Fibroblast of skin of right quadriceps (primary cell): ENCODE results near the gene CAPN3.

Experiments
- DNase-seq: peaks from one replicate; pipeline ENCODE4 v3.0.0-alpha.2; 2013

Gene CAPN3

DNA sequence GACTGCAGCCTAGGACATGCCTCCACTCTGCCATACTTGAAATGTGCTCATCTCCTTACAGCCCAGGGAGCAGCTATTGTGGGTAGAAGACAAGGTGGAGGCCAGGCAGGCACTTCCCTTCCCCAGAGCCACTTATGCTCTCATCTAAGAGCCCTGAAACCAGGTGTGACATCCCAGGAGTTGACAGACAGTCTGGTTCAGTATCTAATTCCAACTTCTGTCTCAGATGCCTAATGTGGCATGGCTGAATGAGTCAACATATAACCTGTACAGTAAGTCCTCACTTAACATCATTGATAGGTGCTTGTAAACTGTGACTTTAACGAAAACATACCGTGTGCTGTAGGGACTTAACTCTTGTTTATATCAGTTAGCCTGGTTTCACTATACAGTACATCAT, 1.2 kb upstream of the CAPN3 start:
- DNase-seq, result no peak

DNA sequence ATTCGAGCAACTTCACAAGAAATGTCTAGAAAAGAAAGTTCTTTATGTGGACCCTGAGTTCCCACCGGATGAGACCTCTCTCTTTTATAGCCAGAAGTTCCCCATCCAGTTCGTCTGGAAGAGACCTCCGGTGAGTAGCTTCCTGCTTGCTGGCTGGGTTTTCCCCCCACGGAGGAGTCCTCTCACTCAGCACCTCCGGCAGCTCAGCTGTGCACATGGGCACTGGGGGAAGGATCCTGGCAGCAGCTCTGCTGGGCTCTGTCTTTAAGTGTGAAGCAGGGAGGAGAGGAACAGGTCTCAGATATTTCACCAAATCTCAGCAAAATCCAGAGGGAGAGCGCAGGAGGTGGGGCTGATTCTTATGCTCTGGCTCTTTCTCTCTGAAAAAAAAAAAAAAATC, 684 bp downstream of the CAPN3 start:
- no peak for DNase-seq

DNA sequence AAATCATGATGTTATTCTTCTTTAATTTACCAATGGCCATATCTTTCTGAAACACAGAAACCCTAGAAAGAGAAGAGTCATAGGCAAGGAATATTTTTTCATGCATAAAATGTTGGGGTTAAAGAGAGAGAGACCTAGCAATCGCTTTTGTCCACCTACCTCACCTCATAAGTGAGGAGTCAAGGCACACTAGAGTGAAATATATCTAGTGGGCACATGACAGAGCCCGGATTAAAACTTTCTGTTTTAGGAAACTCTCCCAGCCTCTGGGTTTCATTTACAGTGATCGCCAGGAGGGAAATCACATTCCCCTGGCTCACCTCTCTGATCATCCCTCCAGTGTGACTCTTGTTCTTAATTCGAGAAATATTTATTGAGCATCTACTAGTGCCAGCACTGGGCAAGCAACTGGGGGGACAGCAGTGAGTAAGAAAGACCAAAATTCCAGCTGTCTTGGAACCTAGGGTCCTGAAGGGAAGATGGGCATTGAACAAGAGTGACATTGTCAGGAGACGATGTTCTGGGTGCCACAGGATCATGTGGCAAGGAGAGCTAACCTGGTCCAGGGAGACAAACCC, 1.3 kb downstream of the CAPN3 start:
- no peak for DNase-seq

DNA sequence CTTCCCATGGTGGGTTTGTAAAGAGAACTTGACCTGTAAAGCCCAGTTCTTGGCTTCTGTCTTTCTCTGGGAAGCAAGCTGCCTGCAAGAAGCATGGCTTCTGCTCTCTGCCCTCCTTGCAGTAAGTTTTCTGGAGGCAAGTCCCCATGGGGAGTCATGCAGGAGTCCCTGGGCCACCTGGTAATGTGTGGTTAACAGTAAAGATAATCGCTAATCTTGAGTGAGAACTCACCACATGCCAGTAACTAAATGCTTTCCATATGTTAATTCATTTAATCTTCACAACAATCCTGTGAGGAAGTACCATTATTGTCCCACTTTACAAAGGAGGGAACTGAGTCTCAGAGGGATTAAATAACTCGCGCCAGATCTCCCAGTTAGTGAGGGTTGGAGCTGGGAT, 4.2 kb downstream of the CAPN3 start:
- no peak for DNase-seq

DNA sequence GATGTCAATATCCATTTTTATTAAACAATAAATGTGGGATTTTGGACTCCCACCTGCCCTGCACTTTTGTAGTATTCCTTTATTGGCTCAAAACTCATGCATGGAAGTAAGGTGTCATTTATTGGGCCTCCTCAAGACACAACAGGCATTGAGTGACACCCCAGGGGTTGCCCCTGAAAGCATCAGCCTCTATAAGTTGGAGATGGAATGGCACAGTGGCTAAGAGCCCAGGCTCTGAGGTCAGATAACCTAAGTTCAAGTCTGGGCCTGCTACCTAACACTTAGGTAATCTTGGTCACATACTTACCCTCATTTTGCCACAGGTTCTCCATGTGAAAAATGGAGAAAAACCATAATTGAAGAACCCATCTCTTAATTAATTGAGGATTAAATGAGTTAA, 4.6 kb downstream of the CAPN3 start:
- DNase-seq, result no peak

DNA sequence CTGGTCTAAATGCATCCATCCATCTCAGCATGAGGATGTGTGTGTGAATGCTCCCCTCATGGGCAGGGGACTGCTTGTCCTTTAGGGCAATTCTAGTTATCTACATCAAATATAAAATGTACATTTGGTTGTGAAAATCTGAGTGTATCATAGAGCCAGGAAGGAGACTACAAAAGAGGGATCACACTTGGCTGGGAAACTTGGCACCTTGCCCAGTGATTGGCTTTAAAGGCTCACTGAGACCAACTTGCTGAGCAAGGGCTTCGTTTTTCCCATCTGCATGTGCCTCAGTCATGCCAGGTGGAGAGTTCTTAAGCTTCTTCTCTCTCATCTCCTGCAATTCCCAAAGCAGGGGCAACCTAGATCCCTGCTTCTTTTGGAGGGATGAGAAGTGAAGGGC, 5.2 kb downstream of the CAPN3 start:
- no peak for DNase-seq

DNA sequence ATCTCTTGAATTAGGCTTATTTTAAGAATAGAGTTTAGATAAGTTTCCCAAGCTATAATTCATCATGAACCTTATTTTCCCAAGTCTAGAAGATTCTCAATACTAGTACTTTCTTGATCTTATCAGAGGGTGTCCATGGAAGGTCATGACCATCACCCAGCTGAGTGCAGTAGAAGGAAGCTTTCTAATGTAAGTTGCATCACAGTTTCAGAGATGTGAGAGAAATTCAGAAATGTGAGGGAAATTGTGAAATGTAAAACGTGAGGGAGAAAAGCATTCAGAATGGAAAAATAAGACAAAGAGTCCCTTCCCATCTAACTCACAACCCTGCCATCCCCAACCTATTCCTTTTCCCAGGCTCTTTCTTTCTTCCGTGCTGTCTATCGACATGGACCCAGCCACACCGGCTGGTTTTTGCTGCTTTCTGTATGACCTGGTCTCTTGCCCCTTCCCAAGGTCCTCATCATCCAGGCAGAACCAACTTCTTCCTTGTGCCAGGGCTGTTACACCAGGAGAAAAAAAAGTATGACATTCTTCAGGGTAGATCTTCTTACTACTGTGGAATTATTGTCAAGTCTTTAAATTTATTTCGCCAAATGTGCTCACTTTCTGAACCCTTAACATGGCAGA, 6.7 kb downstream of the CAPN3 start:
- no peak for DNase-seq

DNA sequence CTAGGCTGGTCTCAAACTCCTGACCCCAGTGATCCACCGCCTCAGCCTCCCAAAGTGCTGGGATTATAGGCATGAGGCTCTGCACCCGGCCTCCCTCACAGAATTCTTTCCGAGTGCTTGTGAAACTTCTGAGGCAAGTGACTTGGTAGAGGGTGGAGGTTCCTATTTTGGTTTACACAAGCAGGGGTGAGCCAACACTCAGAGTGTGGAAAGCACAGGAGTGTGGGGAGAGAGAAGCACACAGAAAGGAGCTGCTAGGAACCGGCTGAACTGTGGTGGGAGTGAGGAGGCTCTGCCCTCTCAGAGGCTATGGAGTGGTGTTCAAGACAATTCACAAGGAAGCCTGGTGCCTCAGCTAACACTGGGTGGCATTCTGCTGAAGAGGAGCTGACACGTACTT, 7.7 kb downstream of the CAPN3 start:
- DNase-seq, result no peak

DNA sequence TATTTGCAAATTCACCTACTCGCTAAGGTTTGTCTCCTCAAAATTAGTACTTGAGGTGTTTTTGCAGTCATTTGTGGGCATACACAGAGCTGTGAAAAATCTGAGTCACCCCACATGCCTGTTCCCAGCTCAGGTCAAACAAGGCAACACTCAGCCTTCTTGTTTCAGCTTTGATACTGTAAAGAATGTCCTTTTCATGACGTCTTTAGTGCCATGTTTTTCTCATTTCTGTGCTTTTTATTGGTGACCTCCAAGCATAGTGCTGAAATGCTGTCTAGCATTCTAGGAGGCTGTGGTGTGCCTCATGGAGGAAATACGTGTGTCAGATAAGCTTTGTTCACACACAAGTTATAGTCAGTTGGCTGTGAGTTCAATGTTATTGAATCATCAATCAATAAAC, 8.8 kb downstream of the CAPN3 start:
- peak; percentile 43 for DNase-seq

DNA sequence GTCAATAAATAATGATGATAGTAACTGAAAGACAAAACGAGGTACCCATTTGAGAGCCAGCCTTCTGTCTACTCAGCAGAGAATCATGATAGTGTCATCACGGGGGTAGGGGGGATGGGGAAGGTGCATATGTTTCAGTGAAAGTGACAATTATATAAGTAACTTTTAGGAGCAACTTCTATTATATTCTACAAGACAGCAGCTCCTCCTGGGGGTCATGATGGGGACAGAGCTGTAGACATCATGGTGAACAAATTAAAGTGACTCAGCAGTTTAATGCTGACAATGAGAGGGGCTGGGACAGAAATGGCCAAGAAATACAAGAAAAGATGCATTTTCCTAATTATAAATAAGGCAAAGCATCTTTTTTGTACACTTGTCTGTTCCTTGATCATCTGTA, 11.8 kb downstream of the CAPN3 start:
- DNase-seq, result peak; percentile 28

DNA sequence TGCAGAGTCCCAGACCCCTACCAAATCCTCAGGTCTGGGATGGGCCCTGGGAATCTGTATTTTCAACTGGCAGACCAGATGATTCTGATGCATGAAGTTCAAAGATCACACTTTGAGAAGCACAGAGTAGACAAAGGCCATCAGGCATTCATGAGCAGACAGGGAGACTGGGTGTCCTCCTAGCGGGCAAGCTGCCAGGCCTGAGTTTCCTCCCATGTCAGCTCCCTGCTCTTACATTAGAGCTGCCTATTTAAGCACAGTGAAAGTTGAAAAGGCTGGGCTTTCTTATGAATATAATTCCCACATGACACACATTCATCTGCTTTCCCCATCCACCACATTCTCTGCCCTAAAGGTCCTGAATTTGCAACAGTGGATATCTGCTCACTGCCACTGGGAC, 14.0 kb downstream of the CAPN3 start:
- no peak for DNase-seq

DNA sequence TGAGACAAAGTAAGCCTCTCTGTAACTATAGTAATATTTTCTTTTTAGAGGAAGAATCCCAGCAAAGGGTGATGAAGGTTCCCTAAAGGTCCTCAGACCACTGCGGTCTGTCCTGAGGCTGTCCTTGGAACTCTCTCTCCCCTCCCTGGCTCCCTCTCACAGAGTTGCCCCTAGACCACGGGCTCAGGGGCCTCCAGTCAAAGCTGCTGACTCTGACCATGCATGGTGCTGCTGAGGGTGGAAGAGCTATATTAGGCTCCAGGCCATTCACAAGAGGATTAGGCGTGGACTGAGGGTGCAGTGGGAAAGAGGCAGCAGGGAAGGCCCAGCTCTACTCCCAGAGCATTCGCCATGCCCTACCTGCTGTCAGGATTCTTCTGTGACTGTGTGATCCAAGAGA, 14.6 kb downstream of the CAPN3 start:
- no peak for DNase-seq

DNA sequence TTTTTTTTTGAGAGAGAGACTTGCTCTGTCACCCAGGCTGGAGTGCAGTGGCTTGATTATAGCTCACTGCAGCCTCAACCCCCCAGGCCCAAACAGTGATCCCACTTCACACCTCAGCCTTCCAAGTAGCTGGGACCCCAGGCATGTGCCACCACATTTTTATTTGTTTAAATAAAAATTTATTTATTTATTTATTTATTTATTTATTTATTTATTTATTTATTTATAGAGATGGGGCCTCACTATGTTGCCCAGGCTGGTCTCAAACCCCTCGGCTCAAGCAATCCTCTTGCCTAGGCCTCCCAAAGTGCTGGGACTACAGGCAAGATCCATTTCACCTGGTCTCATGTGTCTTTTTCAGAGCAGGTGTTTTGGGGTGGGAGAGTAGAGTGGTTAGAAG, 15.5 kb downstream of the CAPN3 start:
- no peak for DNase-seq

DNA sequence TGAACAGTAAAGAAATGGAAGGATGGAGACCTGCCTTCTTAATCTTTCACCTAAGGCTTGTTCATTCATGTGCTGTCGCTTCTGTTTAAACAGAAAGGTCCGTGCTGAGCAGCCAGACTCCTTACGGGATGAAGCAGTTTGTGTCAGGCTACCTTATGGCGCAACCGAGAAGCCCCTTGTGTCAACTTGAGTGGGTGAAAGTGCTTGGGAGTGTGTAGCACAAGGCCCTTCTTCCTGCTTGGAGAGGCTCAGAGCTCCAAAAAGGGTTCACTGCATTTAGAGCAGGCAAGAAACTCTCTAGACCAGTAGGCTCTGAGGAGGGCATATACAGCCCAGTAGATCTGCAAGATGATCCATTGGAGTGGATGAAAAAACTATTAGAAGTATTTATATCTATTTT, 16.0 kb downstream of the CAPN3 start:
- no peak for DNase-seq

DNA sequence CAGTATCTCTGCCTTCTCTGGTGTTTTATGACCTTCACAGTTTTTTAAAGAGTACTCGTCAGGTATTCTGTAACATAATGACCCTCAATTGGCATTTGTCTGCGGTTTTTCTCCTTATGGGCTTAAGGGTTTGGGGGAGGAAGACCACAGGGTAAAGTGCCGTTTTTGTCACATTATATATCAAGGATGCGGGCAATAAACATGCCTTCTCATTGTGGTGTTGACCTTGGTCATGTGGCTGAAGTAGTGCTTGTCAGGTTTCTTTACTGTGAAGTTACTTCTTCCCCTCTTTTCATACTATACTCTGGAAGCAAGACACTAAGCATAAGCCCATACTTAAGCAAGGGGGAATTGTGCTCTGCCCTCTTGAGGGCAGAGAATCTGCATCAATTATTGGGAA, 16.6 kb downstream of the CAPN3 start:
- DNase-seq, result no peak

DNA sequence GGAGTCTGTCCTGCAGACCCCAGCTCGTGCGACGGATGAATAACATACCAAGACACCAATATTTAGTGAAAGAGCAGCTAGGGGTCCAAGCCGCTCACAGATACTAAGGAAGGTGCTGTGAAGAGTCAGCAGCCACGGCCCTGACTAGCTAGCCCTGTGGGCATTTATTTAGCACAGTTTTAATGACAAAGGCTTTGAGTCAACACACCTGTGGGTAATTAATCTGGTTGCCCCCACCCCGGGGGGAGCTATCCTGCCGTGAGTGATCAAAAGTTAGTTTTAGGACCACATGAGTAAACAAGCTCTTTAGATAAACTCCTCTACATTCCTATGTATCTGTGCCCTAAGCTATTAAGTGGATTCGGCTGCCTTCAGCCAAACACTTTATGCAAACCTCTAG, 18.7 kb downstream of the CAPN3 start:
- no peak for DNase-seq

DNA sequence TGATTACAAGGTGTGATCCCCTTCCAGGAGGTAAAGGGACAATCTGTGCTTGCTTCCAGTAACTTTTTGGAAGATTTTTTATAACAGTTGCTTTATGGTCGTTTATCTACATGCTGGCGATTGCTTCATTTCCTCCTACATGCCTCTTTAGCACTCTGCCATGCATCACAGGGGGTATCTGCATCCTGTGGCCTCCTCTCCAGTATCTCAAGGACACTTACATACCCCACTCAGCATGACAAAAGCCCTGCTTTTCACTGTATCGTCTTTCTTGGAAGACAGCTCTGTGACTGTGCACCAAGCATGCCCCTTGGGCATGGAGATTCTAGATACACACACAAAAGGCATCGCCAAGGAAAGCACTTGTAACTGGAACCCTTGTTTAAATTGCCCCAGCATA, 25.3 kb downstream of the CAPN3 start:
- DNase-seq, result no peak

DNA sequence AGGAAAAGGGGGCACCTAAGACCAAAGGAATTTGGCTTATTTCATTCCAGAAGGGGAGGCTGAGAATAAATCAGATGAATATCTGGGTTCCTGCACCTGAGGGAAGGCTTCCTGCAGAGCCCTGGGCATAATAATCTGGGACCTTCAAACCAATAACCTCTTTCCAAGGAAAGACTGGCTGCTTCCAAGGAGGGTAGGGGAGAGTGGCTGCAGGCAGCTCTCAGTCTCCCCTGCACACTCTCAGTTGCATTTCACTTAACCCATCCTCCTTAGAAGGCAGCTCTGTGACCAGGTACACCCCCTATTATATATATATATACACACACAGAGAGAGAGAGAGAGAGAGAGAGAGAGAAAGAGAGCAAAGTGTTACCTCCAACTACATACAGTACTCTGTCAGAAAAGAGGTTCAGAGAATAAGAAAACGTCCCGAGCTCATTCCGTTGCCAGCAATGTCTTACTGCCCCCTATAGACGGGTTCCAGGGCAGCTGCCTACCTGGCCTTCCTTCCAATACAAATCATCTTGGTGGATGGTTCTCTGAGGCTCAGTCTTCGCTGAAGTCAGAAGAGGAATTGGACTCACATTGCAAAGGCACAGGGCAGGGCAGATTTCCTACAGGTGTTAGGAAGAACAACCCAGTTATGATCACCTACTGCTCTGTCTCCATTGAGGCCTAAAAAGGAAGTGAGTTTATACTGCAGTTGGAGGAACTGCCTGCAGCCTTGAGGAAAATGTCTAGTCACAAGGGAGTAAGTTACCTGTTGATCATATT, 26.1 kb downstream of the CAPN3 start:
- DNase-seq, result peak; percentile 45

DNA sequence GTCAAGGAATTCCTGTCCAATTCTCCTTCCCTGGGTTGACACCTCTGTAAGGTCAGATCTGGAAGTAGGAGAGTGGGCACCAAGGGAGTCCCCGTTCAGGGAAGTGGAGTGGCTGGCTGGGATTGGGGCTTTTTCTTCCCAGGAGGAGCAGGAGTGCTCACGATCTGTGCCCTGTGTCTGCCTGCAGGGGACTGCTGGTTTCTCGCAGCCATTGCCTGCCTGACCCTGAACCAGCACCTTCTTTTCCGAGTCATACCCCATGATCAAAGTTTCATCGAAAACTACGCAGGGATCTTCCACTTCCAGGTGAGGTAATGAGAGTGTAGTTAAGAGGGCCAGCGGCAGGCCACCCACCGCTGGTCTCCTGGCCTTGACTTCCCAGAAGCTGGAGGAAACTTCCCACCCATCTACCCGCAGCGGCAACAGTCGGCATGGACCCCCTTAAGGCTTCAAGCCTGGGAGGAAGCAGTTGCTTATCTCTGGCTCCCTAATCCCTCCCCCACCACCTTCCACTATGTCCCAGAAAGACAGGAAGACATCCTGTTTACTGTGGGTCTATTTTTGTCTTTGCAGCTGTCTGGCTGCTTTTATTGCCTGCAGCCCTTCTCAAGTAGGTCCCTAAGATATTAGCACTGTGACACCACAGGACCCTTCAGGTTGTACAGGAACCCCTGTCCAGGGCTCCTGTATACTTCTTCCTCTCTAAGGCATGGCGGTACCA, 26.8 kb downstream of the CAPN3 start:
- DNase-seq, result no peak

DNA sequence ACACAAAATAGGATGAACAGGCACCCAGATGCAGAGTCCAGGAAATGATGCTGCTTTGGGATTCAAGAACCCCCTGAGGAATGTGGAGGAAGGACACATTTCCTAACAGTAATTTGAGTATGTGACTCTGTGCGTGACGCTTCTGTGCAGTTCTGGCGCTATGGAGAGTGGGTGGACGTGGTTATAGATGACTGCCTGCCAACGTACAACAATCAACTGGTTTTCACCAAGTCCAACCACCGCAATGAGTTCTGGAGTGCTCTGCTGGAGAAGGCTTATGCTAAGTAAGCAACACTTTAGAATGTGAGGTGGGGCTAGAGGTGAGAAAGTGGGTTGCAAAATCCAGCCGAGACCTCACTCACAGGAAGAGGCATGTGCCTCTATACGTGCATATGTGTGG, 28.3 kb downstream of the CAPN3 start:
- peak; percentile 25 for DNase-seq

DNA sequence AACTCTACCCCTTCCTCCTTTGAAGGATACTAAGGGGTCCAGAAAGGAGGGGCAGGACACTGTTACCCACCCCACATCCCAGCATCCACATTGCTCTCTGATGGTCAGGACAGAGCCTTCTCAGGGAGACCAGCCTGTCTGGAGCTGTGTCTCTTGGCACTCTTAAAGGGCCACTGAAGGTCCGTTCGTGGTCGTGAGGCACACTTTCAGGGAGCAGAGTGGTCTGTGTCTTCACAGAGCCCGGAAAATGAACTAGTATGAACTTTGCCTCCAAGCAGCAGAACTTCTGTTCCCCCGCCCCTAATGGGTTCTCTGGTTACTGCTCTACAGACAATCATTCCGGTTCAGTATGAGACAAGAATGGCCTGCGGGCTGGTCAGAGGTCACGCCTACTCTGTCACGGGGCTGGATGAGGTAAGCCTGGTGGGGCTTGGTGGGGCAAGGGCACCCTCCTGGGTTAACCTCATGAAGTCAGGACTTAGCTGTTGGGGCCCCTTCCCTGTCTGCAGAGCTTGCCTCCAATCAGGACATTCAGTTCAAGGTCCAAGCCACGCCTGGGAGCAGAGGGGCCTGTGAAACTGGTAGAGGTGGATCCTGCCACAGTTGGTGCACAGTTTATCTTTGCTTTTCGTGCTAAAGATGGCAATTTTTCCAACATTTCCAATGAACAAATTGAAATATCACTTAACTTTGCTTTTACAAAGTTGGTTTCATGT, 33.2 kb downstream of the CAPN3 start:
- no peak for DNase-seq

DNA sequence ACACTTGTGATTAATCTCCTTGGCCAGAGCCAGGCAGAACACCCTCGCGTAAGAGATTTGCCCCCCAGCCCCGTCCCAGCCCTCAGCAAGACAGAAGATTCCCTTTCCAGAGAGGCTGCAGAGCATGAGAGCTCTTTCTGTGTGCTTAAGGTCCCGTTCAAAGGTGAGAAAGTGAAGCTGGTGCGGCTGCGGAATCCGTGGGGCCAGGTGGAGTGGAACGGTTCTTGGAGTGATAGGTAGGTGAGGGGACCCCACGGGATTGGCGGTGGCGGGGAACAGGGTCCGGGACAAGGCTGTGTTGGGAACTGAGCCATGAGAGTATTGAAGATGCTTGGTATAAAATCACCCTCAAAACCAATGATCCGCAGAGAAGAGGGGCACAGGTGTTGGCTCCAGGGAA, 34.8 kb downstream of the CAPN3 start:
- DNase-seq, result no peak

DNA sequence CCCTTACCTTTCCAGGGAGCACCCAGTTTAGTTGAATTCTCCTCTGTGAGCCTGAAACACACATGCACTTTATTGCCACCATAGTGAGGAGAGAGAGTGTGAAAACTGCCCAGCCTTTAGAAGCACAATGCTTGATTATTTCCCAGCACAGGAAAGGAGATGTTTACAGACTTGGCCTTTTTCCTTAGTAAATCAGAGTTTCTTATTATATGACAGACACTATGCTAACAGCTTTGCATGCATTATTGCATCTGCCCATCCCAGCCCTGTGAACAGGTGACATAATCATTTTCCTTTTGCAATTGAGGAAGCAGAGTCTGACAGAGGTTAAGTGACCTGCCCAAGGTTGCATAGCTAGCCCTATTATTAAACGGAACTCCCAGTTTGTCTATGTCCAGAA, 36.5 kb downstream of the CAPN3 start:
- DNase-seq, result no peak
